HT-29 (cell line): ENCODE data around the gene POU2AF1. TPM values are rescaled to one million over a fixed set of nuclear protein-coding genes. Genes with fewer than 3 reads are reported as not detected.

Experiments
- DNase-seq: peaks from one replicate; pipeline ENCODE4 v3.0.0-alpha.2; 2015; ENCODE audit warnings: low spot score
- total RNA-seq: library from RNA; depleted of rRNA; stranded (reverse); fragments of >200 nt; shearing (Covaris generic); gene quantifications from 2 replicates; pipeline ENCODE4 v1.2.3, GENCODE V29; 2014

Gene POU2AF1
- total RNA-seq, 1 experiment from 2014 or later: 4.0 TPM

- DNase-seq: peak; percentile 32
These were observed 17.8 kb downstream of the POU2AF1 start for GRCh38 chr11:111361052-111361801.

GRCh38 chr11:111360150-111361043, 18.7 kb downstream of the POU2AF1 start:
- peak; percentile 93 for DNase-seq

- DNase-seq: peak; percentile 44
These were observed 19.6 kb downstream of the POU2AF1 start for GRCh38 chr11:111359223-111360149.

GRCh38 chr11:111358038-111359001, 20.8 kb downstream of the POU2AF1 start:
- peak; percentile 31 for DNase-seq

GRCh38 chr11:111357150-111358037, 21.7 kb downstream of the POU2AF1 start:
- peak; percentile 64 for DNase-seq

- DNase-seq: no peak
These were observed 22.4 kb downstream of the POU2AF1 start for GRCh38 chr11:111356660-111357048.

GRCh38 chr11:111355956-111356659, 23.0 kb downstream of the POU2AF1 start:
- DNase-seq: peak; percentile 59

GRCh38 chr11:111355101-111355500, 24.0 kb downstream of the POU2AF1 start:
- peak; percentile 38 for DNase-seq

GRCh38 chr11:111354601-111354891, 24.5 kb downstream of the POU2AF1 start:
- peak; percentile 39 for DNase-seq

GRCh38 chr11:111353776-111354600, 25.1 kb downstream of the POU2AF1 start:
- DNase-seq: no peak

GRCh38 chr11:111352935-111353710, 26.0 kb downstream of the POU2AF1 start:
- DNase-seq: peak; percentile 49

GRCh38 chr11:111352231-111352746, 26.8 kb downstream of the POU2AF1 start:
- no peak for DNase-seq

- no peak for DNase-seq
These were observed 27.6 kb downstream of the POU2AF1 start for GRCh38 chr11:111351374-111352055.

- no peak for DNase-seq
These were observed 28.3 kb downstream of the POU2AF1 start for GRCh38 chr11:111350811-111351210.

- DNase-seq: no peak
These were observed 29.8 kb downstream of the POU2AF1 start for GRCh38 chr11:111349191-111349695.

- no peak for DNase-seq
These were observed 30.9 kb downstream of the POU2AF1 start for GRCh38 chr11:111348147-111348546.
